A673 (cell line): Measurements from ENCODE around the gene ZNF385C. TPM values are rescaled to one million over a fixed set of nuclear protein-coding genes. Genes with fewer than 3 reads are reported as not detected.

Experiments
- BruUV-seq: library from RNA; stranded (reverse); fragments of 400-500 nt; replicated peaks from 2 replicates; lab custom pipeline; 2021; lab: Mats Ljungman, UMichigan
- CTCF ChIA-PET: fragments of 300-600 bp; sonication (Branson Sonifier 250); formaldehyde crosslinking; loops from one replicate; lab custom pipeline; 2022; ENCODE audit warnings: antibody characterized with exemption; lab: Charles Lee
- POLR2A ChIA-PET: fragments of 300-600 bp; sonication (Branson Sonifier 250); formaldehyde crosslinking; loops from one replicate; lab custom pipeline; 2022; ENCODE audit warnings: antibody characterized with exemption; ENCODE audit not compliant: low non-redundant PET; lab: Charles Lee
- DNase-seq: peaks from one replicate; pipeline ENCODE4 v3.0.0-alpha.2; 2015; ENCODE audit warnings: low spot score
- H3K27ac ChIP-seq: fragments of 200-600 bp; sonication (generic); 2 replicates; pipeline ENCODE4 v1.5.1; 2016; ENCODE audit warnings: mixed run types, low read depth, mild to moderate bottlenecking, mixed read lengths, antibody characterized with exemption, low read length; ENCODE audit not compliant: poor library complexity, severe bottlenecking
- H3K27me3 ChIP-seq: fragments of 200-600 bp; sonication (generic); replicated peaks from 2 replicates; pipeline ENCODE4 v1.6.1; 2017; ENCODE audit warnings: mixed run types, low read depth, mild to moderate bottlenecking, mixed read lengths, antibody characterized with exemption, low read length; ENCODE audit not compliant: insufficient read depth, poor library complexity
- H3K36me3 ChIP-seq: fragments of 200-600 bp; sonication (generic); 2 replicates; pipeline ENCODE4 v1.6.1; 2016; ENCODE audit warnings: mixed run types, mild to moderate bottlenecking, mixed read lengths, antibody characterized with exemption, low read length; ENCODE audit not compliant: insufficient read depth, poor library complexity, severe bottlenecking
- H3K4me1 ChIP-seq: fragments of 200-600 bp; sonication (generic); 2 replicates; pipeline ENCODE4 v1.6.1; 2017; ENCODE audit warnings: mixed run types, mild to moderate bottlenecking, mixed read lengths, antibody characterized with exemption, low read length; ENCODE audit not compliant: insufficient read depth, poor library complexity, severe bottlenecking
- H3K4me3 ChIP-seq: fragments of 200-600 bp; sonication (generic); 2 replicates; pipeline ENCODE4 v1.5.1; 2016; ENCODE audit warnings: low read depth, mixed run types, mild to moderate bottlenecking, mixed read lengths, low read length; ENCODE audit not compliant: poor library complexity, severe bottlenecking
- H3K9me3 ChIP-seq: fragments of 200-600 bp; sonication (generic); 2 replicates; pipeline ENCODE4 v1.6.1; 2016; ENCODE audit warnings: mixed run types, low read depth, mild to moderate bottlenecking, mixed read lengths, antibody characterized with exemption, low read length; ENCODE audit not compliant: poor library complexity, severe bottlenecking
- EZH2 ChIP-seq: fragments of 200-600 bp; sonication (generic); IDR thresholded peaks from 2 replicates; pipeline ENCODE4 v1.6.1; 2017; ENCODE audit warnings: borderline replicate concordance, low read depth, mild to moderate bottlenecking, mixed read lengths, antibody characterized with exemption, low read length; ENCODE audit not compliant: poor library complexity, severe bottlenecking
- intact Hi-C: fragments of 100-400 bp; cut with micrococcal nuclease; formaldehyde crosslinking; loops from one replicate; pipeline ENCODE4 v1.10.0; 2022; ENCODE audit not compliant: unreplicated experiment
- total RNA-seq: library from RNA; stranded (reverse); gene quantifications from 2 replicates; pipeline ENCODE4 v1.2.3, GENCODE V29; 2021
- TF ChIP-seq, protein P1 (sequence below): fragments of 300-800, 200-600 bp; sonication (generic); conservative IDR thresholded peaks from 2 replicates; pipeline ENCODE4 v1.5.1; 2017; ENCODE audit warnings: low read depth, mild to moderate bottlenecking, antibody characterized with exemption, low read length, moderate library complexity, mixed read lengths

ZNF385C gene
- total RNA-seq, 1 experiment from 2014 or later = 0.17 TPM

DNA sequence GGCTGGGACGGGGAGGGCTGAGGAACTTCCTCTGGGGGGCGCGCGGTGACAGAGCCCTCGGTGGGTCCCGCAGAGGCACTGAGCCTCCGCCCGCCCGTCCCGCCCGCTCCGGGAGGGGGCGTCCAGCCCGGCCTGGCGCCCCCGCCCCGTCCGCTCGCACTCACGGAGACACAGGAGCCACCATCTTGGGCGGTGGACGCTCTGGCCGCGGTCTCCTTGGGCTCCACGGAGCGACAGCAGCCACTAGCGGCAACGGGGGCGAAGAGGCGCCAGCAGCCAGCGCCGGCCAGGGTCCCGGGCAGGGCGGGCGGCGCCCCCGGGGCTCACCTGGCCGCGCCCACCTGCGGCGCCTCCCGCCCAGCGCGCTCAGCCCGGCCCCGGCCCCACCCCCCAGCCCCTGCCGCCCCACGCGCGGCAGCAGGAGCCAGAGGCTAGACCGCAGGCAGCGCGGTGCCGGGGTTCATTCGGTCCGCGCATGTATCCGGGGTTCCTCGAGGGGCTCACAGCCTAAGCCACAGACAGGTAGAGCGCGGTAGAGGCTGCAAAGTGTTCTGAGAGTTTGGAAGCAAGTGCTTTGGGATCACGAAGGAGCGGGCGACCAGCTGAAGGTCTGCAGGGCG, 47.8 kb downstream of the ZNF385C start, which contains the start of gene C17orf113:
Gene C17orf113, minus strand, starts transcription at position 209 of the 620 bp plus-strand sequence. CDS start 7,225 bp downstream, outside the sequence.
- Histone ChIP-seq H3K9me3 (no peaks in the 10 kb centered on the region), H3K36me3 (no peaks in the 10 kb centered on the region), H3K4me3 (peak within 1 kb of the TSS; percentile 52), H3K27ac (no peak within 1 kb of the TSS), H3K4me1 (no peaks in the 10 kb centered on the region), H3K27me3 (no peaks in the 10 kb centered on the region)
- CTCF ChIA-PET = no interaction called here
- POLR2A ChIA-PET = no interaction called here
- BruUV-seq = no TSS peak
- TF ChIP-seq, protein P1, sequence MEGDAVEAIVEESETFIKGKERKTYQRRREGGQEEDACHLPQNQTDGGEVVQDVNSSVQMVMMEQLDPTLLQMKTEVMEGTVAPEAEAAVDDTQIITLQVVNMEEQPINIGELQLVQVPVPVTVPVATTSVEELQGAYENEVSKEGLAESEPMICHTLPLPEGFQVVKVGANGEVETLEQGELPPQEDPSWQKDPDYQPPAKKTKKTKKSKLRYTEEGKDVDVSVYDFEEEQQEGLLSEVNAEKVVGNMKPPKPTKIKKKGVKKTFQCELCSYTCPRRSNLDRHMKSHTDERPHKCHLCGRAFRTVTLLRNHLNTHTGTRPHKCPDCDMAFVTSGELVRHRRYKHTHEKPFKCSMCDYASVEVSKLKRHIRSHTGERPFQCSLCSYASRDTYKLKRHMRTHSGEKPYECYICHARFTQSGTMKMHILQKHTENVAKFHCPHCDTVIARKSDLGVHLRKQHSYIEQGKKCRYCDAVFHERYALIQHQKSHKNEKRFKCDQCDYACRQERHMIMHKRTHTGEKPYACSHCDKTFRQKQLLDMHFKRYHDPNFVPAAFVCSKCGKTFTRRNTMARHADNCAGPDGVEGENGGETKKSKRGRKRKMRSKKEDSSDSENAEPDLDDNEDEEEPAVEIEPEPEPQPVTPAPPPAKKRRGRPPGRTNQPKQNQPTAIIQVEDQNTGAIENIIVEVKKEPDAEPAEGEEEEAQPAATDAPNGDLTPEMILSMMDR = no peak
- TF ChIP-seq EZH2 = no peak
- intact Hi-C loops = no loop called here
- peak; percentile 40 for DNase-seq

DNA sequence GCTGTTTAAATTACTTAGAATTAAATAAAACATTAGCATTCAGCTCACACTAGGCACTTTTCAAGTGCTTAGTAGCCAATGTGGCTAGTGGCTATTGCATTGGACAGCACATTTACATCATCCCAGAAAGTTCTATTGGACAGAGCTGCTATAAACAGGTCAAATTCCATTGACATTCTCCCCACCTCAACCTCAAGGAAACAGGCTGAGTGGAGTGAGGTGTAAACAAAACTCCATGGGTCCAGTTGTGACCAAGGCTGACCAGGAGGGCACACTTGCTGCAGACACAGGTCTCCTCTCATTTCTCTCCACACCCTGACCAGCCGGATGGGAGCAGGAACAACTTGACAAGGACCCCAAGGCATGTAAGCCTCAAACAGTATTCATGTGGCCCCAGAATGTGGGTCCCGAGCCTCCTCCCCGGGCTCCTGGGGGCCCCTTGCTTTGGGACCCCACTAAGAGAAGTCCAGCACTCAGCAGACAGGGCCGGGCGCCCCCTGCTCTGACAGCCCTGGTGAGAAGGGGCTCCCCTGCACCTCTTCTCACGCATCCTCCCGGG, 48.4 kb downstream of the ZNF385C start:
- Histone ChIP-seq H3K4me1 (no peaks in the 10 kb centered on the region), H3K9me3 (no peaks in the 10 kb centered on the region), H3K27me3 (no peaks in the 10 kb centered on the region), H3K4me3 (peak overlapping the region; percentile 52), H3K36me3 (no peaks in the 10 kb centered on the region), H3K27ac (no peak overlapping the region)
- intact Hi-C loops = no loop called here
- no peak for TF ChIP-seq EZH2
- TF ChIP-seq, protein P1 = no peak
- DNase-seq = no peak
- ChIA-PET CTCF (no interaction called here), POLR2A (interaction anchor here (0.6 kb wide), 1 partner anchor 191 kb away, joined by 3 read pairs; no protein-coding TSS in a partner anchor)
- no TSS peak for BruUV-seq

DNA sequence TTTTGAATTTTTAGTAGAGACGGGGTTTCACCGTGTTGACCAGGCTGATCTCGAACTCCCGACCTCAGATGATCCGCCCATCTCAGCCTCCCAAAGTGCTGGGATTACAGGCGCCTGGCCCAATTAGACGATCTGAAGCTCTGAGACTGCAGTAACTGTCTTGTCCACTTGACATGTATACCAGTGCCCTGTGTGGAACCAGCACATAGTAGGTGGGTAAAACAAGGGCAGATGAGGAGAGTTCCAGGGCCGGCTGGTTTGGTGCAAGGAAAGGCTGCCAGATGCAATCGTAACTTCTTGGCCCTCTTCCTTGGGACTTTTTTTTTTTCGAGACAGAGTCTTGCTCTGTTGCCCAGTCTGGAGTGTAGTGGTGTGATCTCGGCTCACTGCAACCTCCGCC, 50.9 kb downstream of the ZNF385C start:
- intact Hi-C loops = no loop called here
- TF ChIP-seq, protein P1 = no peak
- no peak for TF ChIP-seq EZH2
- ChIA-PET POLR2A (no interaction called here), CTCF (no interaction called here)
- Histone ChIP-seq H3K4me3 (no peak overlapping the region), H3K27me3 (no peaks in the 10 kb centered on the region), H3K4me1 (no peaks in the 10 kb centered on the region), H3K9me3 (no peaks in the 10 kb centered on the region), H3K36me3 (no peaks in the 10 kb centered on the region), H3K27ac (no peak overlapping the region)
- BruUV-seq = no TSS peak
- DNase-seq = no peak
